Liver (tissue), 9 donors: Measurements from ENCODE around the gene EMP2. TPM values are rescaled to one million over a fixed set of nuclear protein-coding genes. Genes with fewer than 3 reads are reported as not detected.

Experiments
- DNase-seq: peaks from one replicate; pipeline ENCODE4 v3.0.0-alpha.2; 2017; ENCODE audit warnings: low spot score
- H3K27ac ChIP-seq, 2 donors: one replicate each; pipeline ENCODE4 v1.7.0; 2013; ENCODE audit warnings: inconsistent platforms in 2 of 2, low read length in 2 of 2, control low read depth in 1 of 2, low read depth in 1 of 2, mild to moderate bottlenecking in 1 of 2
- H3K27me3 ChIP-seq, 4 donors: one replicate each; pipeline versions ENCODE4 v1.6.1 to v1.7.0; 2013; ENCODE audit warnings: low read length in 3 of 4, inconsistent platforms in 1 of 4, mild to moderate bottlenecking in 1 of 4, moderate library complexity in 1 of 4; ENCODE audit not compliant: control insufficient read depth in 4 of 4, insufficient read depth in 4 of 4
- H3K36me3 ChIP-seq, 4 donors: one replicate each; pipeline versions ENCODE4 v1.6.1 to v1.7.0; 2013; ENCODE audit warnings: low read length in 3 of 4, mild to moderate bottlenecking in 3 of 4, low read depth in 1 of 4, moderate library complexity in 1 of 4; ENCODE audit not compliant: control insufficient read depth in 4 of 4, insufficient read depth in 3 of 4
- H3K4me1 ChIP-seq, 4 donors: one replicate each; pipeline versions ENCODE4 v1.6.1 to v1.7.0; 2013; ENCODE audit warnings: low read length in 3 of 4, mild to moderate bottlenecking in 3 of 4, moderate library complexity in 1 of 4; ENCODE audit not compliant: control insufficient read depth in 4 of 4, insufficient read depth in 4 of 4
- H3K4me3 ChIP-seq, 3 donors: one replicate each; pipeline versions ENCODE4 v1.6.1 to v1.7.0; 2013; ENCODE audit warnings: low read length in 3 of 3, control low read depth in 1 of 3, low read depth in 1 of 3, mild to moderate bottlenecking in 1 of 3
- H3K9ac ChIP-seq, 2 donors: one replicate each; pipeline ENCODE4 v1.7.0; 2013; ENCODE audit warnings: low read length in 2 of 2, mild to moderate bottlenecking in 2 of 2, moderate library complexity in 2 of 2, control low read depth in 1 of 2, low read depth in 1 of 2
- H3K9me3 ChIP-seq, 4 donors: one replicate each; pipeline versions ENCODE4 v1.6.1 to v1.7.0; 2013; ENCODE audit warnings: low read length in 3 of 4; ENCODE audit not compliant: control insufficient read depth in 4 of 4
- EGR1 ChIP-seq, 2 donors: IDR thresholded peaks; 2 replicates each; pipeline ENCODE4 v1.6.1; 2016 to 2018; ENCODE audit warnings: antibody characterized with exemption in 2 of 2, low read depth in 2 of 2
- FOXA1 ChIP-seq: IDR thresholded peaks from 2 replicates; pipeline ENCODE4 v1.6.1; 2016; ENCODE audit warnings: antibody characterized with exemption
- FOXA2 ChIP-seq: IDR thresholded peaks from 2 replicates; pipeline ENCODE4 v1.6.1; 2016; ENCODE audit warnings: antibody characterized with exemption
- GABPA ChIP-seq, 2 donors: IDR thresholded peaks in 1 of 2; conservative IDR thresholded peaks in 1 of 2; 2 replicates each; pipeline ENCODE4 v1.6.1; 2016; ENCODE audit warnings: antibody characterized with exemption in 2 of 2, mild to moderate bottlenecking in 1 of 2, moderate library complexity in 1 of 2
- HNF4A ChIP-seq, 2 donors: conservative IDR thresholded peaks; 2 replicates each; pipeline ENCODE4 v1.6.1; 2016; ENCODE audit warnings: antibody characterized with exemption in 2 of 2, mild to moderate bottlenecking in 2 of 2
- HNF4G ChIP-seq: IDR thresholded peaks from 2 replicates; pipeline ENCODE4 v1.6.1; 2016; ENCODE audit warnings: antibody characterized with exemption
- JUND ChIP-seq, 2 donors: IDR thresholded peaks; 2 replicates each; pipeline ENCODE4 v1.6.1; 2016; ENCODE audit warnings: antibody characterized with exemption in 2 of 2
- NR2F2 ChIP-seq: IDR thresholded peaks from 2 replicates; pipeline ENCODE4 v1.6.1; 2016; ENCODE audit warnings: antibody characterized with exemption
- RAD21 ChIP-seq, 2 donors: IDR thresholded peaks; 2 replicates each; pipeline ENCODE4 v1.6.1; 2016; ENCODE audit warnings: antibody characterized with exemption in 2 of 2, mild to moderate bottlenecking in 2 of 2
- YY1 ChIP-seq: IDR thresholded peaks from 2 replicates; pipeline ENCODE4 v1.6.1; 2016; ENCODE audit warnings: antibody characterized with exemption, mild to moderate bottlenecking
- WGBS: extraction: QIAGEN DNeasy Blood & Tissue Kit; methylation state at CpG from one replicate; pipeline ENCODE4 v1.1.7; 2013; 5-methylcytosine and 5-hydroxymethylcytosine counted together
- polyA plus RNA-seq, 2 donors: library from polyadenylated mRNA; stranded (reverse) in 1 of 2; unstranded in 1 of 2; fragments of 200-250 nt in 1 of 2; fragments of >200 nt in 1 of 2; fragmentation: Nextera tagmentation in 1 of 2; extraction: Ambion mirVana in 1 of 2; gene quantifications; one replicate each; pipeline versions ENCODE4 v1.2.1 to v1.2.3, GENCODE V29; 2013 to 2015
- total RNA-seq, 2 donors: library from RNA; depleted of rRNA; stranded (reverse); fragments of >200 nt; gene quantifications; one replicate each; pipeline ENCODE4 v1.2.3, GENCODE V29; 2014
- TF ChIP-seq, protein P1 (sequence below): IDR thresholded peaks from 2 replicates; pipeline ENCODE4 v1.6.1; 2016; ENCODE audit warnings: antibody characterized with exemption
- TF ChIP-seq, protein P2 (sequence below): IDR thresholded peaks from 2 replicates; pipeline ENCODE4 v1.6.1; 2016; ENCODE audit warnings: antibody characterized with exemption
- TF ChIP-seq, protein P3 (sequence below): IDR thresholded peaks from 2 replicates; pipeline ENCODE4 v1.6.1; 2016; ENCODE audit warnings: antibody characterized with exemption, mild to moderate bottlenecking
- donor health status: healthy.
- donor health status: healthy.
- donor health status: healthy.
- donor health status: healthy.
- donor health status: healthy.

EMP2 gene
- total and polyA plus RNA-seq, 4 donors: 6.2 to 138 (median 66.7) TPM

DNA sequence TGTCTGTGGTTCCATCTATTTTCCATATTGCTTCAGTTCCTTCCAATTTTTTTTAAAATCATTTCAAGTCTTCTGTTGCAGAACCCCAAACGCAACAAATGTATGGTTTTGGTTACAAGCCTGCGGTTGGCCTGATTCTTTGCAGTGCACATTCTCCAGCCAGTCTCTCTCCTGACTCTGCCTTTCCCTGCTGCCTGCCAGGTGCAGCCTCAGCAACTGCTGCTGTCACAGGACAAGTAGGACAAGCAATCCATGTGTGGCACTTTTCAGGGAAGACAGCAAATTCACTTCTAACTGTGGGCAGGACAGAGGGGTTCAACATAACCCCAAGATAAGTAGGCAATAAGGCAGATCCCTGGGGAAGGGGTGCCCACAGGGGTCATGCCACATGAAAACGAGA lies 24.2 kb downstream of the EMP2 start:
- H3K4me1 ChIP-seq: peaks cover 0 to 29% (median 15%) of the 10 kb centered on the region in 4 donors

DNA sequence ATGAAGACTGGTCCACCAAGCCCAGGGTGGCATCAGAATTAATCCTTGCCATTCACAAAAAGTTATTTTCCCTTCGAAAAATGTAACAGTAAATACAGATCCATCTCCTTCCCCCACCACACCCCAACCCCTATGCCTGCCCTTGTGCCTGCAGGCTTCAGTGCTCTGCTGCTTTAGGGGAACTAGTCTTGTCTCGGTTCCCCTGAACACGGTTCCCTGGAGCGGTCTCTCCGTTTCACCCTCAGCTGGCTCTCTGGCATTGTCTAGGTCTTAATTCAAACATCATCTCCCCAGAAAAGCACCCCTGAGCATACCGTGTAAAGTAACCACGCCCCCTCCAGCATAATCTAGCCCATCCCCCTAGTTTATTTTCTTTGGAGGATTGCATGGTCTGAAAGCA lies 25.8 kb downstream of the EMP2 start:
- Histone ChIP-seq H3K9ac (no peak overlapping the region), H3K27ac (no peak overlapping the region), H3K9me3 (no peaks in the 10 kb centered on the region), H3K4me3 (no peak overlapping the region), H3K4me1 (peaks cover 0 to 20% (median 15%) of the 10 kb centered on the region in 4 donors), H3K36me3 (peaks cover 0 to 2% (median 0%) of the 10 kb centered on the region in 4 donors), H3K27me3 (no peaks in the 10 kb centered on the region)
- no peak for TF ChIP-seq HNF4A (conservative IDR thresholded peaks at IDR 0.05)
- TF ChIP-seq, protein P1, sequence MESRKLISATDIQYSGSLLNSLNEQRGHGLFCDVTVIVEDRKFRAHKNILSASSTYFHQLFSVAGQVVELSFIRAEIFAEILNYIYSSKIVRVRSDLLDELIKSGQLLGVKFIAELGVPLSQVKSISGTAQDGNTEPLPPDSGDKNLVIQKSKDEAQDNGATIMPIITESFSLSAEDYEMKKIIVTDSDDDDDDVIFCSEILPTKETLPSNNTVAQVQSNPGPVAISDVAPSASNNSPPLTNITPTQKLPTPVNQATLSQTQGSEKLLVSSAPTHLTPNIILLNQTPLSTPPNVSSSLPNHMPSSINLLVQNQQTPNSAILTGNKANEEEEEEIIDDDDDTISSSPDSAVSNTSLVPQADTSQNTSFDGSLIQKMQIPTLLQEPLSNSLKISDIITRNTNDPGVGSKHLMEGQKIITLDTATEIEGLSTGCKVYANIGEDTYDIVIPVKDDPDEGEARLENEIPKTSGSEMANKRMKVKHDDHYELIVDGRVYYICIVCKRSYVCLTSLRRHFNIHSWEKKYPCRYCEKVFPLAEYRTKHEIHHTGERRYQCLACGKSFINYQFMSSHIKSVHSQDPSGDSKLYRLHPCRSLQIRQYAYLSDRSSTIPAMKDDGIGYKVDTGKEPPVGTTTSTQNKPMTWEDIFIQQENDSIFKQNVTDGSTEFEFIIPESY: no peak
- TF ChIP-seq FOXA2: no peak
- 91% methylated on average over 7 of the region's 7 CpGs for WGBS
- DNase-seq: no peak

More for the DNA sequence above, 24.2 kb downstream of the EMP2 start:
- no peaks in the 10 kb centered on the region for H3K9me3 ChIP-seq
- H3K36me3 ChIP-seq: no peaks in the 10 kb centered on the region
- H3K9ac ChIP-seq: no peak overlapping the region
- H3K27ac ChIP-seq: no peak overlapping the region
- H3K27me3 ChIP-seq: no peaks in the 10 kb centered on the region
- TF ChIP-seq JUND (IDR thresholded peaks at IDR 0.05) (no peak), GABPA (IDR thresholded peaks at IDR 0.05 in 1 of 2, conservative IDR thresholded peaks at IDR 0.05 in 1 of 2) (no peak), HNF4A (conservative IDR thresholded peaks at IDR 0.05) (no peak)
- TF ChIP-seq, protein P2, sequence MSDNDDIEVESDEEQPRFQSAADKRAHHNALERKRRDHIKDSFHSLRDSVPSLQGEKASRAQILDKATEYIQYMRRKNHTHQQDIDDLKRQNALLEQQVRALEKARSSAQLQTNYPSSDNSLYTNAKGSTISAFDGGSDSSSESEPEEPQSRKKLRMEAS: no peak
- TF ChIP-seq, protein P1: no peak
- TF ChIP-seq, protein P3, sequence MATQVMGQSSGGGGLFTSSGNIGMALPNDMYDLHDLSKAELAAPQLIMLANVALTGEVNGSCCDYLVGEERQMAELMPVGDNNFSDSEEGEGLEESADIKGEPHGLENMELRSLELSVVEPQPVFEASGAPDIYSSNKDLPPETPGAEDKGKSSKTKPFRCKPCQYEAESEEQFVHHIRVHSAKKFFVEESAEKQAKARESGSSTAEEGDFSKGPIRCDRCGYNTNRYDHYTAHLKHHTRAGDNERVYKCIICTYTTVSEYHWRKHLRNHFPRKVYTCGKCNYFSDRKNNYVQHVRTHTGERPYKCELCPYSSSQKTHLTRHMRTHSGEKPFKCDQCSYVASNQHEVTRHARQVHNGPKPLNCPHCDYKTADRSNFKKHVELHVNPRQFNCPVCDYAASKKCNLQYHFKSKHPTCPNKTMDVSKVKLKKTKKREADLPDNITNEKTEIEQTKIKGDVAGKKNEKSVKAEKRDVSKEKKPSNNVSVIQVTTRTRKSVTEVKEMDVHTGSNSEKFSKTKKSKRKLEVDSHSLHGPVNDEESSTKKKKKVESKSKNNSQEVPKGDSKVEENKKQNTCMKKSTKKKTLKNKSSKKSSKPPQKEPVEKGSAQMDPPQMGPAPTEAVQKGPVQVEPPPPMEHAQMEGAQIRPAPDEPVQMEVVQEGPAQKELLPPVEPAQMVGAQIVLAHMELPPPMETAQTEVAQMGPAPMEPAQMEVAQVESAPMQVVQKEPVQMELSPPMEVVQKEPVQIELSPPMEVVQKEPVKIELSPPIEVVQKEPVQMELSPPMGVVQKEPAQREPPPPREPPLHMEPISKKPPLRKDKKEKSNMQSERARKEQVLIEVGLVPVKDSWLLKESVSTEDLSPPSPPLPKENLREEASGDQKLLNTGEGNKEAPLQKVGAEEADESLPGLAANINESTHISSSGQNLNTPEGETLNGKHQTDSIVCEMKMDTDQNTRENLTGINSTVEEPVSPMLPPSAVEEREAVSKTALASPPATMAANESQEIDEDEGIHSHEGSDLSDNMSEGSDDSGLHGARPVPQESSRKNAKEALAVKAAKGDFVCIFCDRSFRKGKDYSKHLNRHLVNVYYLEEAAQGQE: no peak
- 79% methylated on average over 3 of the region's 3 CpGs for WGBS
- no peak overlapping the region for H3K4me3 ChIP-seq
- no peak for DNase-seq

DNA sequence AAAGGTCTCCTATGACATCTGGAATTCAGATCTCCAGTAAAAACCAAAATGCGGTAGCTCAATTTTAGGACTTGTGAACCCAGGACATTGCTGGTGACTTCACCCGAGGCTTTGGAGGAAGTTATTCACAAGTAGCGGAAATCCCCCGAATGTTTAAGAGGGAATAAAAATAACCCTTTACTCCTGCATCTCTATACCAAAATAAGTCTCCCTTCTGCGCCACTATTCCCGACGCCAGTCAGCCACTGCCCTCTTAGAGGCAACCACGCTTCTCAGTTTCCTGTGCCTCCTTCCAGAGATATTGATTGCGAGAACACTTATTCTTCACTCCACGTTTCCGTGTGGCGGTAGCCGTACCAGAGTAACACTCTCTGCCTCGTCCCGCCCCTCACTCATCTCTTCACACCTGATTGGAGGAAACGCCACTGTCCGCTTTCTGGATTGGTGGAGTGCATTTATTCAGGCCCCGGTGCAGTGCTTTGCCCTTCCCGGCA lies 27.4 kb downstream of the EMP2 start:
- peaks cover 0 to 9% (median 8%) of the 10 kb centered on the region in 4 donors for H3K4me1 ChIP-seq
- no peak overlapping the region for H3K4me3 ChIP-seq
- H3K36me3 ChIP-seq: peaks cover 0 to 6% (median 2%) of the 10 kb centered on the region in 4 donors
- 78% methylated on average over 19 of the region's 19 CpGs for WGBS
- H3K9ac ChIP-seq: no peak overlapping the region
- peaks cover 0 to 6% (median 3%) of the 10 kb centered on the region in 4 donors for H3K9me3 ChIP-seq
- TF ChIP-seq NR2F2: no peak
- TF ChIP-seq, protein P2: no peak
- TF ChIP-seq EGR1 (IDR thresholded peaks at IDR 0.05; ENCODE audit: low read depth in 2 of 2): no peak
- TF ChIP-seq RAD21 (IDR thresholded peaks at IDR 0.05): no peak
- TF ChIP-seq YY1: no peak
- TF ChIP-seq FOXA1: no peak
- no peak for TF ChIP-seq HNF4G
- no peak for DNase-seq
- peak overlapping the region in 1 of 2 donors; percentile 25 for H3K27ac ChIP-seq
- no peaks in the 10 kb centered on the region for H3K27me3 ChIP-seq
